HepG2 (cell line): ENCODE data around the gene CDY2A. TPM values are rescaled to one million over a fixed set of nuclear protein-coding genes. Genes with fewer than 3 reads are reported as not detected.
"Not testable (repeated sequence)": the region's sequence is repeated elsewhere in the genome, so short reads cannot be mapped to it uniquely, and the experiment has no call there.

Source experiments
- ATAC-seq: fragments of 200-7000 bp; cut with Tn5 transposase; 3 replicates; pipeline ENCODE4 v1.9.1; 2020; ENCODE audit warnings: mild to moderate bottlenecking, moderate library complexity
- BruUV-seq: library from RNA; stranded (reverse); fragments of 400-500 nt; replicated peaks from 2 replicates; lab custom pipeline; 2021; lab: Mats Ljungman, UMichigan
- CTCF ChIA-PET: fragments of 300-600 bp; formaldehyde crosslinking; extraction: SDS; loops from one replicate; lab custom pipeline; 2021; ENCODE audit warnings: low total read pairs, inconsistent platforms, low intra/inter-chr PET ratio; lab: Yijun Ruan, JAX
- POLR2A ChIA-PET: fragments of 350-600 bp; sonication (Branson Sonifier 250); formaldehyde crosslinking; loops from one replicate; lab custom pipeline; 2020; ENCODE audit warnings: antibody characterized with exemption, inconsistent platforms; lab: Yijun Ruan, JAX
- DNase-seq: peaks from one replicate; pipeline ENCODE4 v3.0.0-alpha.2; 2015; ENCODE audit warnings: low spot score
- FAIRE-seq: peaks from 3 replicates; lab custom pipeline; 2011; peaks lifted over from hg19 to GRCh38; lab: Jason Lieb, UNC
- H2AFZ ChIP-seq: one replicate; pipeline ENCODE4 v1.6.1; 2011; ENCODE audit warnings: low read length, inconsistent platforms
- H3K27ac ChIP-seq: fragments of 300-600 bp; 3 replicates; pipeline ENCODE4 v1.8.0; 2011; ENCODE audit warnings: mixed run types, mild to moderate bottlenecking, mixed read lengths, low read length, inconsistent platforms; ENCODE audit not compliant: insufficient read depth; ENCODE audit errors: extremely low read length
- H3K27me3 ChIP-seq, 2 experiments: fragments of 200-600 bp in 1 of 2; 2 replicates in 1 of 2; 3 replicates in 1 of 2; pipeline versions ENCODE4 v1.6.0 to v1.8.0; 2011; ENCODE audit warnings: low read length in 2 of 2, mild to moderate bottlenecking in 2 of 2, moderate library complexity in 2 of 2, inconsistent platforms in 1 of 2; ENCODE audit not compliant: insufficient read depth in 2 of 2, control insufficient read depth in 1 of 2
- H3K36me3 ChIP-seq, 2 experiments: fragments of 200-600 bp in 1 of 2; replicated peaks in 1 of 2; 2 replicates in 1 of 2; 3 replicates in 1 of 2; pipeline versions ENCODE4 v1.5.1 to v1.8.0; 2011; ENCODE audit warnings: low read length in 2 of 2, inconsistent platforms in 1 of 2; ENCODE audit not compliant: insufficient read depth in 2 of 2, control insufficient read depth in 1 of 2
- H3K4me1 ChIP-seq: 2 replicates; pipeline ENCODE4 v1.5.1; 2012; ENCODE audit warnings: low read length, inconsistent platforms; ENCODE audit not compliant: insufficient read depth
- H3K4me2 ChIP-seq: 2 replicates; pipeline ENCODE4 v1.6.0; 2011; ENCODE audit warnings: low read depth, low read length, inconsistent platforms
- H3K4me3 ChIP-seq, 3 experiments: fragments of 200-600 bp in 1 of 3; sonication (generic), shearing (Covaris generic) in 1 of 3; replicated peaks in 1 of 3; 2 replicates each; pipeline ENCODE4 v1.5.1; 2011 to 2016; ENCODE audit warnings: low read length in 3 of 3, inconsistent platforms in 2 of 3, low read depth in 2 of 3, mild to moderate bottlenecking in 2 of 3, control low read depth in 1 of 3, mixed read lengths in 1 of 3; ENCODE audit not compliant: insufficient read depth in 1 of 3
- H3K79me2 ChIP-seq: one replicate; pipeline ENCODE4 v1.6.1; 2011; ENCODE audit warnings: low read length, inconsistent platforms; ENCODE audit not compliant: insufficient read depth
- H3K9ac ChIP-seq: 2 replicates; pipeline ENCODE4 v1.6.0; 2011; ENCODE audit warnings: mild to moderate bottlenecking, low read depth, low read length, inconsistent platforms; ENCODE audit not compliant: insufficient read depth
- H3K9me3 ChIP-seq: 2 replicates; pipeline ENCODE4 v1.5.1; 2012; ENCODE audit warnings: mild to moderate bottlenecking, low read length
- H4K20me1 ChIP-seq: 2 replicates; pipeline ENCODE4 v1.6.0; 2011; ENCODE audit warnings: inconsistent platforms, mild to moderate bottlenecking, low read length, moderate library complexity; ENCODE audit not compliant: insufficient read depth
- WGBS: methylation state at CpG from one replicate; pipeline ENCODE4 v1.1.6; 2017; ENCODE audit warnings: low lambda C conversion rate; 5-methylcytosine and 5-hydroxymethylcytosine counted together
- in situ Hi-C: cut with HindIII; loops from 2 replicates; pipeline ENCODE4 v1.10.0; 2017; ENCODE audit warnings: low pct_unique_long_range_greater_than_20kb; ENCODE audit not compliant: extremely low pct_ligation_motif_present
- intact Hi-C: fragments of 100-400 bp; cut with micrococcal nuclease; formaldehyde crosslinking; loops from one replicate; pipeline ENCODE4 v1.10.0; 2022; ENCODE audit not compliant: unreplicated experiment
- polyA plus RNA-seq, 8 experiments: library from polyadenylated mRNA; depleted of rRNA in 3 of 8; stranded (reverse) in 7 of 8; unstranded in 1 of 8; fragments of >200 nt; fragmentation: Illumina TruSeq in 4 of 8; extraction: Trizol in 4 of 8; gene quantifications; 2 replicates each; pipeline versions ENCODE4 v1.2.1 to v1.2.3, GENCODE V29; 2011 to 2016; ENCODE audit warnings: low read depth in 4 of 8, missing spikeins in 1 of 8, mixed read lengths in 1 of 8; ENCODE audit not compliant: insufficient read depth in 1 of 8
- total RNA-seq, 5 experiments: library from RNA; depleted of rRNA; stranded (reverse); fragments of >200 nt; fragmentation: Illumina TruSeq; extraction: Trizol; gene quantifications; 2 replicates each; pipeline ENCODE4 v1.2.3, GENCODE V29; 2016; ENCODE audit warnings: low read depth in 1 of 5

Gene CDY2A
- total and polyA plus RNA-seq, 2 of the 13 experiments (the other 11 are each of a cell fraction or from before 2014, with no cell fraction given) = not detected

DNA sequence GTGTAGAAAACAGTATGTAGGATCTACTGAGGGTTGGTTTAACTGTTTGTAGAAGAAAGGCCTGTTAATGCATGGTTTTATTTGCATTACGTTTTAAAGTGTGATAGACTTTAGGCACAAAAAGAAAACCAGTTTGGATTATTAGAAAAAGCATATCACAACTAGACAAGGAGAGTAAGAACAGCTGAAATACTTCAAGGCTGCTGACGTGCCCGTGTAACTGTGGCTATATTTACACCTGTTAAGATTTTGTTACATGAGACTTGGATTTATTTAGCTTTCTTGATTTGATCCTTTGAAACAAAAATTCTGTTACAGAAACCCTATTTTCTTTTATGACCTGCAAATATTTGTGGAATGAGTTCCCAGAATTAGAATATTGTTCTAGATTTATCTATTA, 9.3 kb downstream of the CDY2A start:
- in situ Hi-C loops, H2AFZ ChIP-seq, H3K9ac ChIP-seq, H3K4me3 ChIP-seq, CTCF ChIA-PET, H3K9me3 ChIP-seq, intact Hi-C loops, H3K4me1 ChIP-seq, H3K4me2 ChIP-seq, FAIRE-seq, H3K36me3 ChIP-seq, DNase-seq, BruUV-seq, H3K27me3 ChIP-seq, POLR2A ChIA-PET, ATAC-seq, H4K20me1 ChIP-seq, H3K27ac ChIP-seq, H3K79me2 ChIP-seq: not testable (repeated sequence)
- WGBS = no CpG with 5 or more reads among the region's 3 CpGs

DNA sequence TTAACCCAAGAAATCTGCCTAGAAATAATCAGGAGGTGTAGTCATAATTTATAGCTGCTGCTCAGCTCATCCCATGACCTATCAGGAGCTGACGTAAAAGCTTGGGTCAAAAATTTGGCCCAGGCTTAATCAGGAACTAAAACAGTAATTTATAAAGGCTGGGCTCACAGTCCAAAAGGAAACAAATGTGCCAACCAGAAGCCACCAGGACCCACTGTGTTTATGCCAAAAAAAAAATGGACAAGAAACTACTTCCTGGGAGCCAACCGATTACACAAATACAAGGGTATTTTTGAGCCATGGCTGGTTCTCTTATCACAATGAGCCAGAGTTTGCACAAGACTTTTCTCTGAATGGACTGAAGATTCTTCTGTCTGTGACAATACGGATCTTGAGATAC, 19.4 kb downstream of the CDY2A start:
- ATAC-seq, FAIRE-seq, H3K4me3 ChIP-seq, H2AFZ ChIP-seq, intact Hi-C loops, BruUV-seq, POLR2A ChIA-PET, H3K27me3 ChIP-seq, H3K79me2 ChIP-seq, H3K36me3 ChIP-seq, in situ Hi-C loops, CTCF ChIA-PET, H3K9me3 ChIP-seq, H3K9ac ChIP-seq, DNase-seq, H3K4me2 ChIP-seq, H3K4me1 ChIP-seq, H3K27ac ChIP-seq, H4K20me1 ChIP-seq: not testable (repeated sequence)
- no CpG with 5 or more reads among the region's 3 CpGs for WGBS

DNA sequence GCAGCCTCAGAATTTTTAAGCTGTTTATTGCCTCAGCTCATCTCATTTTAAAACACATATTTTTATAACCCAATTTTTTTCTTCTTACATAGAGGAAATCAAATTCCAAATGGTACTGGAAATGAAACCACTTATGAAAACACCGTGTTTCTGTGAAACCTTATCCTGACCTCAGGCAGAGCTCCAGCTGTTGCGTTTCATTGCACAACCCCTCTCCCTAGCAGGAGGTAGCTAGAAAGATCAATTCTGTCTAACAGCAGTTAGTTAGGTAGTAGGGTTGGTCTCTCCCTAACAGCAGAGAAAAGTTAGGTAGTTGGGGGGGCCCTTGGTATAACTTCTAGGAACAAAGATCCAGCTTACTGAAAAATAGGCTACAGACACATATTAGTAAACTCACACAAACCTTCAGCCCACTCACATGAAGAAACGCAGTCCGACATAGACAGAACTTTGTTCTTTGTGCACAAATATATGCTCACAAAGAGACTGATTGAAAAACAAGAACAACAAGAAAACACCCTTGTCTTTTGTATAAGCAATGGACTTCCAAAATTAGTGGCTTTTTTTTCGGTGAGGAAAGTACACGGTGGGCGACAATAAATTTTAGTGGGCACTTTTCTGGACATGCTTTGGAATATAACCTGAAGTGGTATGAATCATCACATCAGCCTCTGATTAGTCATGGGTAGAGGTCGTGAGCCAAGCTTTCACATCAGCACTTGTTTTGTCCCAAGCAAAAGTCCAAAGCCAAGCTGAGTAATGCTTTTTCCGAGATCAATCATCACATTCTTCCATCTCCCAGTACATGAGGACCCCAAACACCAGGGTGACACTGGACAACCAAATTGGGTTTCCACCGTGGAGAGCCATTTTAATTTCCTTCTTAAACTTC, 22.8 kb downstream of the CDY2A start:
- H3K79me2 ChIP-seq, H3K9me3 ChIP-seq, H3K4me3 ChIP-seq, POLR2A ChIA-PET, CTCF ChIA-PET, intact Hi-C loops, H3K4me1 ChIP-seq, H3K27ac ChIP-seq, H3K9ac ChIP-seq, H4K20me1 ChIP-seq, H3K4me2 ChIP-seq, H3K27me3 ChIP-seq, FAIRE-seq, H3K36me3 ChIP-seq, H2AFZ ChIP-seq, ATAC-seq, in situ Hi-C loops, DNase-seq, BruUV-seq: not testable (repeated sequence)
- WGBS = no CpG with 5 or more reads among the region's 10 CpGs

DNA sequence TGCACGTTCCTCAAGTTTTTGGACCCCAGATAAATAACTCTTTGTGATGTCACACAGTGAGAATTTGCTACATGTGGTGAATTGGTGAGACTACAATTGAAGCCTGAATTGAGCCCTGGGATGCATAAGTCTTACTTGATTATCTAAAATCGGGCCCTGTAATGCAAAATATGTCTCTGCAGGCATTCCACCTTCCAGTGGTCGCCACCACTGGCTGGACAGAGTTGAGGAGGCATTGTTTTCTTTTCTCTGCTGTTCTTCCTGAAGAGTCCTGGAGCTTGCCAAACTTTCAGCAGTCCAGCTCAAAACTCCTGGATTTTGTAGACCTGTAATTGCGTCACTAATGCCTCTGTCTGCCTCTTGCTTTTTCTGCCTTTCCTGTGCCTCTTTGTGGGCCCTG, 23.5 kb downstream of the CDY2A start:
- BruUV-seq, H3K27ac ChIP-seq, intact Hi-C loops, DNase-seq, H3K9me3 ChIP-seq, H4K20me1 ChIP-seq, ATAC-seq, CTCF ChIA-PET, POLR2A ChIA-PET, H3K4me3 ChIP-seq, H3K36me3 ChIP-seq, in situ Hi-C loops, H3K27me3 ChIP-seq, H3K4me1 ChIP-seq, H3K4me2 ChIP-seq, H3K9ac ChIP-seq, FAIRE-seq, H3K79me2 ChIP-seq, H2AFZ ChIP-seq: not testable (repeated sequence)
- WGBS = no CpG with 5 or more reads among the region's 4 CpGs
